ENCODE measurements around the gene MTHFD1L. TPM values are rescaled to one million over a fixed set of nuclear protein-coding genes. Genes with fewer than 3 reads are reported as not detected.

MTHFD1L gene
- total and polyA plus RNA-seq, 2 of the 8 experiments (the other 6 are each of a cell fraction or from before 2014, with no cell fraction given) = 29.2 to 105 TPM

DNA sequence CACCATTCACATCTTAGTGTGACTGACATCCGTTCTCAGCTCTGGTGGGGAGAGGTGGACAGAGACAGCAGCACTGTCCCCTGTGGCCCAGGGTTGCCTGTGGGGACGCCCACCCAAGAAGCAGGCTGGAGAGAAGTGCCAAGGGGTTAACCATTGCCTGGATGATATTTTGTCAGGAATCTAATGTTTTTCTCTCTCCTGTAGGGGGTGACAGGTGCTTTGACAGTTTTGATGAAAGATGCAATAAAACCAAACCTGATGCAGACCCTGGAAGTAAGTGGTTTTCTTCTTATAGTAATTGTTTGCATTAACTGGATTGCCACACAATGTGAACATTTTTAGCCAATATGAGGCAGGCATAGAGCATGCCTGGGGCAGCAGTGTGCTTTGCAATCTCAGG is 99.3 kb downstream of the MTHFD1L start:
- H4K20me1 ChIP-seq (replicated peaks in 1 of 2; ENCODE audit: control insufficient read depth in 1 of 2, insufficient read depth in 2 of 2, low read length in 2 of 2) = no peaks in the 10 kb centered on the region
- no peak overlapping the region for H3K4ac ChIP-seq (replicated peaks; ENCODE audit: insufficient read length, low read depth, low read length)
- H3K4me3 ChIP-seq (ENCODE audit: extremely low read depth in 1 of 4, insufficient read depth in 2 of 4, low read depth in 3 of 4, low read length in 4 of 4) = no peak overlapping the region
- no peaks in the 10 kb centered on the region for H3K9me3 ChIP-seq (ENCODE audit: insufficient read depth in 2 of 2, low read depth in 1 of 2, low read length in 1 of 2)
- no peak overlapping the region for H3K56ac ChIP-seq (replicated peaks; ENCODE audit: insufficient read length, low read depth, low read length)
- no peak overlapping the region for H2BK120ac ChIP-seq (replicated peaks; ENCODE audit: low read depth, low read length)
- no peaks in the 10 kb centered on the region; a peak in 1 of 7 replicates for H3K4me1 ChIP-seq (replicated peaks in 1 of 4; ENCODE audit: control insufficient read depth in 3 of 4, insufficient read depth in 4 of 4, low read length in 3 of 4)
- H3K27ac ChIP-seq (ENCODE audit: low read depth, low read length) = no peak overlapping the region
- H2AK5ac ChIP-seq (ENCODE audit: low read depth, low read length) = no peak overlapping the region
- H3K14ac ChIP-seq (ENCODE audit: insufficient read length) = no peak overlapping the region
- H3K18ac ChIP-seq (ENCODE audit: extremely low read depth, low read length) = no peak overlapping the region
- H2BK15ac ChIP-seq (ENCODE audit: low read length) = no peak overlapping the region
- H2BK20ac ChIP-seq (ENCODE audit: low read length) = no peak overlapping the region
- CTCF ChIA-PET (ENCODE audit: partially characterized antibody) = interaction anchor here (0.9 to 1.2 kb wide), 3 partner anchors 36 to 61 kb away, joined by 3 read pairs; no protein-coding TSS in a partner anchor
- H3K79me2 ChIP-seq (ENCODE audit: control insufficient read depth in 1 of 2, insufficient read depth in 2 of 2, low read length in 2 of 2) = no peaks in the 10 kb centered on the region
- H3K27me3 ChIP-seq (replicated peaks in 1 of 4; ENCODE audit: control insufficient read depth in 3 of 4, extremely low read depth in 1 of 4, insufficient read depth in 3 of 4, low read length in 3 of 4) = no peaks in the 10 kb centered on the region
- H3K4me2 ChIP-seq (ENCODE audit: insufficient read depth in 1 of 2, low read depth in 2 of 2, low read length in 2 of 2) = no peak overlapping the region
- no peaks in the 10 kb centered on the region for H3K23me2 ChIP-seq (ENCODE audit: low read depth, low read length)
- no peak overlapping the region for H4K8ac ChIP-seq (ENCODE audit: extremely low read depth, insufficient read depth, low read length)
- H3K23ac ChIP-seq (ENCODE audit: insufficient read length) = no peak overlapping the region
- peaks cover 0 to 34% (median 9%) of the 10 kb centered on the region in 4 experiments; a peak in 5 of 8 replicates for H3K36me3 ChIP-seq (ENCODE audit: control insufficient read depth in 2 of 4, insufficient read depth in 4 of 4, low read length in 3 of 4)
- H2AFZ ChIP-seq (ENCODE audit: low read length) = no peak overlapping the region
- POLR2A ChIA-PET (ENCODE audit: partially characterized antibody) = no interaction called here
- H4K91ac ChIP-seq (replicated peaks; ENCODE audit: insufficient read length, low read length) = no peak overlapping the region
- H3K9ac ChIP-seq (replicated peaks in 1 of 4; ENCODE audit: extremely low read depth in 1 of 4, low read depth in 3 of 4, low read length in 3 of 4) = no peak overlapping the region; a peak in 1 of 7 replicates
- DNase-seq (ENCODE audit: low read depth in 1 of 2, low spot score in 2 of 2) (no peak), FAIRE-seq (no peak)
- H4K5ac ChIP-seq (ENCODE audit: insufficient read length, low read depth, low read length) = no peak overlapping the region
- WGBS, 2 experiments (ENCODE audit: extremely low coverage in 1 of 2, insufficient coverage in 1 of 2, insufficient read length in 1 of 2, insufficient replicate concordance in 2 of 2, low coverage in 1 of 2, low lambda C conversion rate in 2 of 2, missing lambda C conversion rate in 1 of 2) = 97% methylated on average over 2 of the region's 2 CpGs; no CpG with 5 or more reads in 1 of the 2 experiments
- no peak overlapping the region for H2BK5ac ChIP-seq (ENCODE audit: low read depth, low read length)
- H3K79me1 ChIP-seq (ENCODE audit: low read depth, low read length) = no peaks in the 10 kb centered on the region
- no peak overlapping the region for H2BK12ac ChIP-seq (ENCODE audit: low read depth, low read length)
- TF ChIP-seq SAP30 (IDR thresholded peaks at IDR 0.05; ENCODE audit: insufficient read depth, insufficient replicate concordance, low read length) = no peak
- no peak for TF ChIP-seq NRF1 (IDR thresholded peaks at IDR 0.05; ENCODE audit: low read depth, low read length)
- no peak for TF ChIP-seq POLR2AphosphoS5 (IDR thresholded peaks at IDR 0.05; ENCODE audit: low read depth, low read length)
- TF ChIP-seq, protein P1, sequence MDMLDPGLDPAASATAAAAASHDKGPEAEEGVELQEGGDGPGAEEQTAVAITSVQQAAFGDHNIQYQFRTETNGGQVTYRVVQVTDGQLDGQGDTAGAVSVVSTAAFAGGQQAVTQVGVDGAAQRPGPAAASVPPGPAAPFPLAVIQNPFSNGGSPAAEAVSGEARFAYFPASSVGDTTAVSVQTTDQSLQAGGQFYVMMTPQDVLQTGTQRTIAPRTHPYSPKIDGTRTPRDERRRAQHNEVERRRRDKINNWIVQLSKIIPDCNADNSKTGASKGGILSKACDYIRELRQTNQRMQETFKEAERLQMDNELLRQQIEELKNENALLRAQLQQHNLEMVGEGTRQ (IDR thresholded peaks at IDR 0.05; ENCODE audit: low read length) = no peak
- no peak for TF ChIP-seq BACH1 (IDR thresholded peaks at IDR 0.05; ENCODE audit: low read length)
- TF ChIP-seq FOSL1 (IDR thresholded peaks at IDR 0.05; ENCODE audit: insufficient read depth, low read depth, low read length) = no peak
- TF ChIP-seq JUND (IDR thresholded peaks at IDR 0.05; ENCODE audit: low read length) = no peak
- no peak for TF ChIP-seq RAD21 (IDR thresholded peaks at IDR 0.05 in 1 of 2, conservative IDR thresholded peaks at IDR 0.05 in 1 of 2; ENCODE audit: low read depth in 2 of 2, low read length in 2 of 2)
- TF ChIP-seq TBP (IDR thresholded peaks at IDR 0.05; ENCODE audit: low read depth, low read length) = no peak
- no peak for TF ChIP-seq SRF (IDR thresholded peaks at IDR 0.05; ENCODE audit: low read depth, low read length)
- no peak for TF ChIP-seq CEBPB (IDR thresholded peaks at IDR 0.05; ENCODE audit: low read depth, low read length)
- no peak for TF ChIP-seq BRCA1 (IDR thresholded peaks at IDR 0.05; ENCODE audit: low read depth, low read length)
- no peak for TF ChIP-seq CBX8 (IDR thresholded peaks at IDR 0.05; ENCODE audit: borderline replicate concordance, low read depth, low read length)
- no peak for TF ChIP-seq POLR2A (IDR thresholded peaks at IDR 0.05; ENCODE audit: control extremely low read depth in 1 of 2, low read depth in 2 of 2, low read length in 2 of 2)
- no peak for TF ChIP-seq MAFK (IDR thresholded peaks at IDR 0.05; ENCODE audit: low read depth, low read length)

Data from H1 (cell line).